ENCODE measurements around the gene UFSP2.

The UFSP2 gene

DNA sequence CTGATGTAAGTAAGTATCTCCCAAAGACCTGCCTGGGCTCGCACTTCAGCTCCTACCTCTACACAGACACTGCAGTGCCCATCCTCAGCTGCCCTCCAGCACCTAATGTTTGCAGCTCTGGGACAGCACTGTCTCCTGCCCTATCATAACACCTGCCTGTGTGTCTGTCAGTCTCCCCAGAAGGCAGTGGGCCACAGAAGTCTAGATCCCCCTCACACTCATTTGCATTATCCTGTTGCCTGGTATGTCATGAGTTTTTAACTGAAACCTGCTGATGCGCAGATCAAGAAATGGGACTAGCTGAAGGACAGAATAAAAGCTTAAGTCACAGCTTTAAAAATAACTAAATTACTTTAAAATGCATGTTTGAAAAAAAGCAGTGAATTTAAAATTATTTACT, 73.0 kb downstream of the UFSP2 start:
- no peak for DNase-seq (ENCODE audit: low read depth, low spot score)

DNA sequence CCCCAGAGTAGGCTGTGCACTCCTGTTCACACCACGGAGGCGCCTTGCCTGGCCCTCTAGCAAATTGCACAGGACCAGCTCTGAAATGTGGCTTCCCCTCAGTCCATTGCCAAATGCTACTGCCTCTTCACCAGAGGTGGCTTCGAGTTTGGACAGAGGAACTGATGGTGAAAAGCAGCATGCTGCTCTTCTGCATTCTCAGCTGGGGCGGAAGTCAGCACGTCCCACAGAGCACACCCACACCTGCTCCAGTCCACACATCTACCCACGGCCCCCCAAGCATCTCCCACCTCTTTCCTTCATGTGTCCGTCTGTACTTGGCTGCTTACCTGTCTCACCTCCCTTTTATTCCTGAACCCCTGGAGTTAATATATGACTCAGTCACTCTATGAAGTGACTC, 73.6 kb downstream of the UFSP2 start:
- DNase-seq (ENCODE audit: low read depth, low spot score) = no peak

DNA sequence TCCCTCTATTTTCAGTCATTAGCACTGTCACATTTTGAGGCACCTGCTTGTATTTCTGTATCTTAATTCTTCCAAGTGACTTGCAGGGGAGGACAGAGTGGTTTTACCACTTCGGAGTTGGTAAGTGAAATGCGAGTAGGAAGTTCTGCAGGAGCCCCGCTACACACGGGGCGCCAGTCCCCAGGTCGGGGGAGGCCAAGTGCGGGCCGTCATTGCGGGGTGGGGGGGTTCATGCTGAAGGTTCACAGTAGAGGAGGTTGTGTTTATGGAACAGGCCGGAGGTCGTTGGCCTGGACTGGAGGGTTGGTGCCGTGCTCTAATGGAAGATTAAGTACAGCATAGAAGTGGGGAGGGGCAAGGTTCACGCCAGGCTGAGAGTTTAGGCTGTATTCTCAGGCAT, 74.1 kb downstream of the UFSP2 start:
- DNase-seq (ENCODE audit: low read depth, low spot score) = no peak

Measured in astrocyte of the hippocampus (primary cell).